HS-5 (cell line): ENCODE measurements around the gene CTR9.

ENCODE experiments used
- DNase-seq: peaks from one replicate; pipeline ENCODE4 v3.0.0-alpha.2; 2012; ENCODE audit warnings: low read depth

Gene CTR9

GRCh38 chr11:10780040-10780439 lies 29.0 kb downstream of the CTR9 start:
- no peak for DNase-seq

- no peak for DNase-seq
Observed at GRCh38 chr11:10784232-10785145, 33.4 kb downstream of the CTR9 start.

GRCh38 chr11:10785146-10785474 lies 34.1 kb downstream of the CTR9 start:
- no peak for DNase-seq

GRCh38 chr11:10786451-10786850 lies 35.4 kb downstream of the CTR9 start:
- DNase-seq = no peak

GRCh38 chr11:10792385-10793068 lies 41.5 kb downstream of the CTR9 start:
- DNase-seq = no peak

- DNase-seq = no peak
Observed at GRCh38 chr11:10793470-10794255, 42.6 kb downstream of the CTR9 start.

- DNase-seq = no peak
Observed at GRCh38 chr11:10796191-10796590, 45.1 kb downstream of the CTR9 start.

GRCh38 chr11:10797001-10797400 lies 46.0 kb downstream of the CTR9 start:
- DNase-seq = no peak

- no peak for DNase-seq
Observed at GRCh38 chr11:10797531-10797930, 46.5 kb downstream of the CTR9 start.

GRCh38 chr11:10798330-10798928 lies 47.4 kb downstream of the CTR9 start:
- DNase-seq = no peak

GRCh38 chr11:10800292-10800691 lies 49.2 kb downstream of the CTR9 start:
- DNase-seq = no peak

GRCh38 chr11:10803676-10804075 lies 52.6 kb downstream of the CTR9 start:
- no peak for DNase-seq

- no peak for DNase-seq
Observed at GRCh38 chr11:10805741-10806140, 54.7 kb downstream of the CTR9 start.

GRCh38 chr11:10806206-10806605 lies 55.2 kb downstream of the CTR9 start:
- no peak for DNase-seq

- no peak for DNase-seq
Observed at GRCh38 chr11:10807493-10808234, 56.6 kb downstream of the CTR9 start.

- no peak for DNase-seq
Observed at GRCh38 chr11:10808235-10808552, 57.1 kb downstream of the CTR9 start.

GRCh38 chr11:10808553-10809372 lies 57.7 kb downstream of the CTR9 start, which contains the start of gene EIF4G2:
Gene EIF4G2 (minus strand): TSS chr11:10808926.
- DNase-seq = peak; percentile 94

GRCh38 chr11:10809373-10810160 lies 58.5 kb downstream of the CTR9 start:
- peak; percentile 64 for DNase-seq

GRCh38 chr11:10813945-10814344 lies 62.9 kb downstream of the CTR9 start:
- no peak for DNase-seq

GRCh38 chr11:10818594-10818993 lies 67.5 kb downstream of the CTR9 start:
- DNase-seq = peak; percentile 94
